ENCODE results near the gene EMC9. TPM values are rescaled to one million over a fixed set of nuclear protein-coding genes. Genes with fewer than 3 reads are reported as not detected.

EMC9 gene
- total and polyA plus RNA-seq, 10 of the 15 experiments (the other 5 are each of a cell fraction or from before 2014, with no cell fraction given), result 15.3 to 60.5 (median 30.3) TPM

GRCh38 chr14:24178399-24179178, 37.2 kb upstream of the EMC9 start:
- H3K27me3 ChIP-seq (replicated peaks in 1 of 2; ENCODE audit: control insufficient read depth in 2 of 2, insufficient read depth in 2 of 2, low read length in 1 of 2), result no peaks in the 10 kb centered on the region
- ChIA-PET RAD21 (ENCODE audit: unreplicated experiment) (no interaction called here), CTCF (no interaction called here), POLR2A (interaction anchor here (1.1 to 1.2 kb wide), 2 partner anchors 14 to 37 kb away, joined by 3 read pairs; partner anchors contain the start of gene EMC9), SMC1A (ENCODE audit: uncharacterized antibody, unreplicated experiment) (no interaction called here)
- H3K4me2 ChIP-seq (ENCODE audit: control insufficient read depth, insufficient read depth), result no peak overlapping the region
- WGBS (ENCODE audit: insufficient coverage, insufficient replicate concordance, low lambda C conversion rate, missing lambda C conversion rate), result 90% methylated on average over 12 of the region's 12 CpGs
- H3K36me3 ChIP-seq (ENCODE audit: control insufficient read depth in 2 of 2, insufficient read depth in 2 of 2, low read length in 1 of 2), result peaks cover 14 to 41% of the 10 kb centered on the region in 2 experiments; a peak in 3 of 4 replicates
- no peak overlapping the region for H3K27ac ChIP-seq (ENCODE audit: control insufficient read depth, insufficient read depth)
- H3K79me2 ChIP-seq (ENCODE audit: control insufficient read depth, insufficient read depth, low read length), result no peaks in the 10 kb centered on the region
- no peak for FAIRE-seq
- no peak overlapping the region for H3K4me3 ChIP-seq
- H3K4me1 ChIP-seq (ENCODE audit: control insufficient read depth, insufficient read depth, low read length), result no peaks in the 10 kb centered on the region
- H2AFZ ChIP-seq (ENCODE audit: control insufficient read depth, low read depth, low read length), result no peak overlapping the region
- no peak for ATAC-seq
- in situ Hi-C loops (cut with MboI), result no loop called here
- DNase-seq (ENCODE audit: low read depth, low spot score), result no peak
- no peak for TF ChIP-seq MTA3 (IDR thresholded peaks at IDR 0.05; ENCODE audit: borderline replicate concordance, low read length)
- no peak for TF ChIP-seq PML (IDR thresholded peaks at IDR 0.05; ENCODE audit: low read length)
- peak; percentile 9; the same call in 1 of the 2 replicates for TF ChIP-seq POLR2A (IDR thresholded peaks at IDR 0.05; ENCODE audit: low read depth, low read length)
- no peak for TF ChIP-seq POU2F2 (IDR thresholded peaks at IDR 0.05; ENCODE audit: borderline replicate concordance, low read depth, low read length)
- no peak for TF ChIP-seq MXI1 (IDR thresholded peaks at IDR 0.05; ENCODE audit: low read depth, low read length)
- no peak overlapping the region for H3K9ac ChIP-seq (ENCODE audit: control insufficient read depth, insufficient read depth, low read length)
- no TSS peak for BruUV-seq (replicated peaks)
- no peaks in the 10 kb centered on the region for H4K20me1 ChIP-seq (ENCODE audit: control insufficient read depth, insufficient read depth)
- intact Hi-C loops (cut with micrococcal nuclease; ENCODE audit: unreplicated experiment), result no loop called here
- H3K9me3 ChIP-seq (replicated peaks; ENCODE audit: control insufficient read depth, insufficient read depth, low read length), result no peaks in the 10 kb centered on the region

GRCh38 chr14:24177891-24178290, 36.5 kb upstream of the EMC9 start:
- no peak overlapping the region for H3K4me2 ChIP-seq (ENCODE audit: control insufficient read depth, insufficient read depth)
- no peak for DNase-seq (ENCODE audit: low read depth, low spot score)
- no peak for TF ChIP-seq SMAD5 (IDR thresholded peaks at IDR 0.05; ENCODE audit: low read depth)
- TF ChIP-seq STAT1 (conservative IDR thresholded peaks at IDR 0.05), result no peak
- TF ChIP-seq PBX3 (IDR thresholded peaks at IDR 0.05; ENCODE audit: insufficient replicate concordance, low read depth, low read length), result no peak
- TF ChIP-seq MEF2A (IDR thresholded peaks at IDR 0.05; ENCODE audit: insufficient read depth, low read depth, low read length), result no peak
- TF ChIP-seq ZNF592 (IDR thresholded peaks at IDR 0.05), result no peak
- no peak for TF ChIP-seq PAX8 (IDR thresholded peaks at IDR 0.05)
- TF ChIP-seq POLR2A (IDR thresholded peaks at IDR 0.05; ENCODE audit: low read depth, low read length), result no peak
- FAIRE-seq, result no peak
- RAD21 ChIA-PET (ENCODE audit: unreplicated experiment), result no interaction called here
- peaks cover 14 to 38% of the 10 kb centered on the region in 2 experiments; a peak in 3 of 4 replicates for H3K36me3 ChIP-seq (ENCODE audit: control insufficient read depth in 2 of 2, insufficient read depth in 2 of 2, low read length in 1 of 2)
- H4K20me1 ChIP-seq (ENCODE audit: control insufficient read depth, insufficient read depth), result no peaks in the 10 kb centered on the region
- BruUV-seq (replicated peaks), result no TSS peak
- H2AFZ ChIP-seq (ENCODE audit: control insufficient read depth, low read depth, low read length), result no peak overlapping the region
- H3K9ac ChIP-seq (ENCODE audit: control insufficient read depth, insufficient read depth, low read length), result no peak overlapping the region
- H3K27me3 ChIP-seq (replicated peaks in 1 of 2; ENCODE audit: control insufficient read depth in 2 of 2, insufficient read depth in 2 of 2, low read length in 1 of 2), result no peaks in the 10 kb centered on the region
- CTCF ChIA-PET, result interaction anchor here (1.1 kb wide), 1 partner anchor 16 kb away, joined by 3 read pairs; the partner anchor contains the start of gene IRF9
- in situ Hi-C loops (cut with MboI), result no loop called here
- no peaks in the 10 kb centered on the region for H3K9me3 ChIP-seq (replicated peaks; ENCODE audit: control insufficient read depth, insufficient read depth, low read length)
- no peak overlapping the region for H3K27ac ChIP-seq (ENCODE audit: control insufficient read depth, insufficient read depth)
- intact Hi-C loops (cut with micrococcal nuclease; ENCODE audit: unreplicated experiment), result no loop called here
- H3K4me1 ChIP-seq (ENCODE audit: control insufficient read depth, insufficient read depth, low read length), result no peaks in the 10 kb centered on the region
- H3K79me2 ChIP-seq (ENCODE audit: control insufficient read depth, insufficient read depth, low read length), result no peaks in the 10 kb centered on the region
- SMC1A ChIA-PET (ENCODE audit: uncharacterized antibody, unreplicated experiment), result no interaction called here
- WGBS (ENCODE audit: insufficient coverage, insufficient replicate concordance, low lambda C conversion rate, missing lambda C conversion rate), result 93% methylated on average over 7 of the region's 14 CpGs
- POLR2A ChIA-PET, result interaction anchor here (1.1 to 1.3 kb wide), 2 partner anchors 17 to 68 kb away, joined by 3 to 4 read pairs; partner anchors contain the start of gene IRF9
- H3K4me3 ChIP-seq, result no peak overlapping the region
- ATAC-seq, result no peak
